GM18907 (cell line): ENCODE measurements around the gene THUMPD1.
"Not testable (repeated sequence)": the region's sequence is repeated elsewhere in the genome, so short reads cannot be mapped to it uniquely, and the experiment has no call there.

Source experiments
- ATAC-seq: cut with Tn5 transposase; IDR thresholded peaks from one replicate; pipeline ENCODE4 v1.9.1; 2021; ENCODE audit warnings: mild to moderate bottlenecking, moderate library complexity; ENCODE audit not compliant: unreplicated experiment

The THUMPD1 gene

DNA sequence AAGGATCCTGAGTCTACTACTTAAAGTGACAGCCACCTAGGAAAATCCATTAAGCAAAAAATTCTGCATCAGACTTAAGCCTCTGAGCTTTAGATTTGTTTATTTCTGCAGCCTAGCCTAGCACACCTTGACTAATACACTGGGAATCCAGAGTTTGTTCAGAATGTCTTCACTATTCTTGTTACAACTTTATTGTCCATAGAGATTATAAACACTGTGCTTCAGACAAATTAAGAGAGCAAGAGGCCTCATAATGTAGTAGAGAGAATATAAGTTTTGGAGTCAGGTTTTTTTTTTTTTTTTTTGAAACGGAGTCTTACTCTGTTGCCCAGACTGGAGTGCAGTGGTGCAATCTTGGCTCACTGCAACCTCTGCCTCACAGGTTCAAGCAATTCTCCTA, 8.9 kb upstream of the THUMPD1 start:
- ATAC-seq: no peak

DNA sequence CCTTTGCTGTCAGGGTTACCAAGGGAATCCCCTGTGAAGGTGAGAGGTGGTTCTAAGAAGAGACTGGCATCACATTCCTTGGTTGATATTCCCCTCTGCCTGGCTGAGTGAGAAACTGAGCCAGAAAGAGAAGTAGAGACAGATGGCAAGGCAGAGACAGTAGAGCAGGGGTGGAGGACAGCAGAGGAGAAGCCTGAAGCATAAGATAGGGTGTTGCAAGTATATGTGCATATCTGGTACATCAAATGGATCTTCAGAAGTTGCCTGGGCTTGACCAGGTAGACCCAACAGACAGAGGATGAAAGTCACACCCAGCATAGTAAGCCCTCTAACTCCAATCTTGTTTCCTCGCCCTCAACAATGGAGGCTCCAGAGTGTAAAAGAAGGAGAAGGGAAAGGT, 7.9 kb upstream of the THUMPD1 start:
- ATAC-seq: no peak

DNA sequence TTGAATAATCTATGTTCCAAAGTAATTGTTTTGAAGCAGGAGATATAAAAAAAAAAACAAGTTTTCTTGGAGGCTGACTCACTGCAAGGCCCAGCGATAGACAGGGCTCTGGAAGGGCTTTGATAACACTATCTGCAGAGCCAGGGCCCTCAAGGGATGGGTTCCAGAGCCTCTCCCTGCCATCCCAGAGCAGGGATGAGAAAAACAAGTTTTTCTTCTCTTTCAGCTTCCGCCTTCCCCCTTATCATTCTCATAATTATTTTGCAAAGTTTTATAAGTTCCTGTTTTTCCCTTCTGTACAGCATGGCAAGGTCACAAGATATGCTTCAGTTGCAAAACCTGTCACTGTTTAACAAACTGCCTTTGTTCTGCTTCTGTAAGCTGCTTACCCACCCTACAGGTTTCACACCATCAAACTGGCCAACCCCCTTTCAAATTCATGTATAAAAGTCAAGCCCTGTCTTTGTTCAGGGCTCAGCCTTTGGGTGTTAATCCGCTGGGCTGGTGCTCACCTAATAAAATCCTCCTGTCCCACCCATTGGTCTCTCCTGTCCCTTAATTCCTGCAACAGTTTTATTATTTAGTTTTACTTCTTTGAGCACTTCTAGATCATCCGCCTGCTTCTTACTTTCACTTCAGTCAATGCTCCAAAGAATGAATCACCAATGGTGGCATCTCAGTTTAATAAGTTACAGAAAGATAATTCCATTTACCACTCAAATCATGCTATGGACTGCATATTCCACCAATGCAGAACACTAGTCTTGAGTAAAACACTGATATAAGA, 5.6 kb upstream of the THUMPD1 start:
- peak; percentile 69 for ATAC-seq

DNA sequence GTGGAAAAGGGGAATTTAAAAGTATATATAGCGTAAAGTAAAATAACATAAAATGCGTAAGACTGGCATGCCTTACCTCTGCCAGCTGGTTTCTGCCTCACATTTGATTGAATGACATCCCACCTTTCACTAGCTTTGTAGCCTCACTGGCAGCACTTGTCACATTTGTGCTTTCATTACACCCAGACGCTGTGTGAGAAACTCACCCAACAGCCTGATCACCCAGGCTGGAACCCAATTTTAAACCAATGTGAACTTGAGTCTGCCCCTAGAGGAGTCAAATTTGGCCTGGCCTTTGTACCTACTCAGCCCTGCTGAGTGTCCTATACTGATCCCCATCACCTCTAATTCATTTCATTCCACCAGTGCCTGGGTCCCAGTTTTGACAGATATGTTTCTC, 4.8 kb upstream of the THUMPD1 start:
- ATAC-seq: no peak

DNA sequence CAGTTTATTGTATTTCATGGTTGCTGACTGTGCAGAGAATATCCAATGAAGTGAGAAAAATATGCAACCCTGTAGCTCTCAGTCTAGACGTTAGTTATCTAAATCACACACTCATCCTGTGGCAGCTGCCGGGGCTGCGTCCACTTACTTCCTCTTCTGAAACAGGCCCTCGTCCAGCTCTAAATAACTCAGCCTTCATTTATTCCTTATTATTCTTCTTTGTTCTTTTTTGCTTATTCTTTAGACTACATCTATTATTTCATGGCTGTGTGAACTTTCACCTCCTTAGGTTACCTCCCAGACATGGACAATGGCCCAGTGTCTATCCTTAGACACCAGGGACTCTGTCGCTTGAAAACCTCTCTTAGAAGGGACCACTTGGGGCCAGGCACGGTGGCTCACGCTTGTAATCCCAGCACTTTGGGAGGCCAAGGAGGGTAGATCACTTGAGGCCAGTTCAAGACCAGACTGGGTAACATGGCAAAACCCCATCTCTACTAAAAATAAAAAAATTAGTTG, 3.4 kb upstream of the THUMPD1 start:
- ATAC-seq: no peak

DNA sequence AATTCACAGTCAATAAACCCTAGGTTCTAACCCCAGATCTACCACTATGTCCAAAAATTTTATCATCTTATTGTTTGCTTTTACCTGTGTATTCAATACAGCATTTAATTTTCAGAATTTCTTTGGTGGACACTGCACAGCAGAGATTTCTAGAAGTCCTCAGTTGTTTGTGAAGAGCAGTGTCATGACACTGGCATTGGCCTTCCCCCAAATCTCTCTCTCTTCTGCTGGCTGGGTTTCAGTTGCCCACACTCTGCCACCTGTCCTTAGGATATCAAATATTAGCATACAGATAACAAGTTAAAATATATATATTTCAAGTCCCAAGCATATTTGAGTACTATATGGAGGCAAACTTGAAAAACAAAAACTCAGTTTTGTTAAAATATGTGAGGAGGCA, 2.0 kb upstream of the THUMPD1 start:
- no peak for ATAC-seq

DNA sequence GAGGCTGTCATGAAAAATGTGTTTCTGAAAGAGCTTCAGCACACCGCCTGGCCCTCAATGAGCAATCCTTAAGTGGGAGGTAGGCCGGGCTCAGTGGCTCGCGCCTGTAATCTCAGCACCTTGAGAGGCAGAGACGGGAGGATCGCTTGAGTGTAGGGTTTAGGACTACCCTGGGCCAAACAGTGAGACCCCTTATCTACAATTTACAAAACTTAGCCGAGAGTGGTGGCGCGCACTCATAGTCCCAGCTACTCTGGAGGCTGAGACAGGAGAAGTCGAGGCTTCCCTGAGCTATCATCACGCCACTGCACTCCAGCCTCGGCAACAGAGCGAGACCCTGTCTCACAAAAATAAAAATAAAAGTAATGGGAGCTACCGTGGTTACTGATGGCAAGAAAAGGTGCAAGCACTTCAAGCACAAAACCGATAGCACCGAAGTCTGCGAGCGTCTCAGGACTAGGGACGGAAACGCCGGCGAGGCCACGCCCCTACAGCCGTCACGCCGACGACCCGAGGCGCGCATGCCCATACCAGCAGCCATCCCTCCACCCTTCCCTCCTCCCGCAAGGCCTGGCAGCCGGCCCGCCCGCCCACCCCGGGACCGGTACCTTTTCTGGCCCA, 607 bp downstream of the THUMPD1 start:
- ATAC-seq: peak; percentile 81

DNA sequence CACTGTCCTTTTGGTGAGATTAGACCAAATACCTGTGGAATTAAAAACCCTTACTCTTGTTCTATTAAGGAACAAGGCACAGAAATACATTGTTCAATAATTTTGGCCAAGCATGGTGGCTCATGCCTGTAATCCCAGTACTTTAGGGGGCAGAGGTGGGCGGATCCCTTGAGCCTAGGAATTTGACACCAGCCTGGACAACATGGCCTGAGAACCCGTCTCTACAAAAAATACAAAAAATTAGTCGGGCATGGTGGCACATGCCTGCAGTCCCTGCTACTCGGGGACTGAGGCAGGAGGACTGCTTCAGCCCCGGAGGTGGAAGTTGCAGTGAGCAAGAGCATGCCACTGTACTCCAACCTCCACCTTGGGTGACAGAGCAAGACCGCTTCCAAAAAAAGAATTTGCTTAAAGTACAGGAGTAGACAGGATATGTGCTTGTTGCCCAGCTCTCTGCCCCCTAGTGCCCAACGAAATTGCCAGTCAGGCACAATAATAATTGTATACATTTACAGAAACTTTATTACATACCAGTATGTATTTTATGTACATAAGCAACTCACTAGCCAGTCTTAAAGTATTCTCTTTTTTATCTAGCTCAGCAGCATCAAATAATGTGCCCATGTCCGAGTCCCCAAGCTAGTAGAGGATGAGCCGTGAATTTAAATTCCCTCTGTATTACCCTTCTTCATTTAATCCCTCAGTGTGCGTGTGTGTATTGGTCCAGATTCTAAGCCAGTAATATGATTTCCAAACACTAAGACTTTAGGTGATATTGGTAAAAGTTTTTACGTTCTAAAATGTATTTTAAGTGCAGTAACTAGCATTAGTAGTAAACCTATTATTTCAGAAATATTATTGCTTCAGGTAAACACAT, 1.4 kb downstream of the THUMPD1 start:
- ATAC-seq: no peak

DNA sequence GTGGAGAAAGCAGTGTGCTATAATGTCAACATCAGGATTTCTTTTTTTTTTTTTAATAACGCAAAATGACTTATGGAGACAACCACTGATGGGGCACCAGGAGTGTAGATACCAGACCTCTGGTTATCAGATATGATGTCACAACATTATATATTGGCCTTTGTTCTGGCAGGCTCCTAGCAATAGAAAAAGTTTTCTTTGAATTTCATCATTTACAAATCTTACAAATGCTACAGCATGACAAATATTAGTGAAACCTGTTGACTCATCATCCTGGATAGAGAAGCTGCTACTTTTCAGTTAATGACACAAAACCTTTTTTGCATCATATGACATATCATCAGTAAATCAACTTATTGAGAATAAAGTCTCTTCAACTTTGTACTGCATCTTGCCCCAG, 6.1 kb downstream of the THUMPD1 start:
- ATAC-seq: no peak

DNA sequence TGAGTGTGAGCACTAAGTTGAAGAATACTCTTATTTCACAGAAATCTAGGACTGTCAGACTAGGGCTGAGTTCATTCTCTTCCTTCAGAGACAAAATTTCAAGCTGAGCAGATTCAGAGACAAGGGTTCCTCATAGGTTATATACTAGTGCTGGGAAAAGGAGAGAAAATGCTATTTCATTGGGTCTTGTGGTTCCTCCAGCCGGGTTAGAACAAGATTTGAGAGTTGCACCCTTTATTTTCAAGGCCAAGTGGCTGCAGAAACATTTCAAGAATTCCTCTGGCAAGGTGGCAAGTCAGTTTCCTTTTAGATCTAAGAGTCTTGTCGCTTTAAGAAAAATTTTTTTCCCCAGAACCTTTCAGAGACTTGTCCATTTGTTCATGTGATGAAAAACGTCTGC, 6.8 kb downstream of the THUMPD1 start:
- ATAC-seq: no peak

DNA sequence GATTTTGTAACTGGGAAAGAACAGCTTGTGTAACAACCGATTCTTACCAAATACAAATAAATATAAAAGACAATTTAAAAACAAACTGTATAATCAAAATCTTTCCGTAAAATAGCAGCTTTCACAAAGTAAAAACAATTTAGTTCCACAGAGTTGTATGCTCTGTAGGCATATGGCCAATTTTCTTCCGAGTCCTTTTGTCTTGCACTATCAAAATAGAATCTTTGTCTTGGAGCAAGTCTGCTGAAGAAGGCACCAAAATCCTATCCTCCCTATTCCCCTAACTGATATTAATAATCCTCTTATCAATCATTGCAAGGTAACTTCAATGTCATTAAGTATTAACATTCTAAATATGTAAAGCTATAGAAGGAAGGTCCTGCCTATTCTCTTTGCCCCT, 7.6 kb downstream of the THUMPD1 start:
- ATAC-seq: no peak

DNA sequence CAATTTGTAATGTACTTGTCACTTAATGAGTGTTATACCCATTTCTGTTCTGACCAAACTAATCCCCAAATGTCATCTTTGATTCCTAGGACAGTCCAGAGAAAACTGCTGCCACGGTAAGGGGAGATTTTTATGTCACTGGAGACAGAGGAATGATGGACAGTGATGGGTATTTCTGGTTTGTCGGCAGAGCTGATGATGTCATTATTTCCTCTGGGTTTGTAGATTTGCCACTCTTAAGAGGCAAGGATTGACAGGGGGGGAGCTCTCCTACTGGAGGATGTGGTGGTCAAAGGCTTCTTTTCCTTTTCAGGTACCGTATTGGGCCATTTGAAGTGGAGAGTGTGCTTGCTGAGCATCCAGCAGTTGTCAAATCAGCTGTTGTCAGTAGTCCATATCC, 12.5 kb downstream of the THUMPD1 start:
- ATAC-seq: no peak

DNA sequence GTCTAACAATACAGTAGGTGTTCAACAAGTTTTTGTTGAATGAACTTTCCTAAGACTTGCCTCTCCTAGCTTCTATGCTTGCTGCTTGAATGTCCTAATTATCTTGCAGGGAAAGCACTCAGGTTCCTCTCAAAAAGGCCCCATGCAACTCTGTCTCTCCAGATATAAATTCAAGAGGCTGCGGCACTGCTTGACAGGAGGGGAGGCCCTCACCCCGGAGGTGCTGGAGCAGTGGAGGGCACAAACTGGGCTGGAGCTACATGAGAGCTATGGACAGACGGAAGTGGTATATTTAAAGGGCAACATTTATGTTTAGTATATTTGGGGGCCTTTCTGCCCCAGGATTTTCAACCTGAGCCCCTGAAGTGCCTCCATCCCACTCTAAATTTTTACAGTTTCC, 14.4 kb downstream of the THUMPD1 start:
- ATAC-seq: no peak

DNA sequence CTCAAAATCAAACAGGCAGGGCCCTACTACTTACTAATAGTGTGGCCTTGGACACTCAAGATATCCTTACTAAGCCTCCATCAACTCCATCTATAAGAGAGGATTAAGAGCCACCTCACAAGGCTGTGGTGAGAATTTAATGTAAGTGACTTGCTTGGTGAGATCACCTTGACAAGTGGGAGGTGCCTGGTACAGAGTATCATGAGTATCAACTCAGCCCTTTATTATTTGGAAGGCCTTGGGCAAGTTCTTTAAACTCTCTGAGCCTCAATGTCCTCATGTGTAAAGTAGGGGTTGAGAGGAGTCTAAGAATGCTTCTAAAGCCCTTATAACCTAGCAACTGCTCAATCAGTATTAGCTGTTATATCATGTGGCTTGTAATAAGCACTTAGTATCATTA, 15.0 kb downstream of the THUMPD1 start:
- no peak for ATAC-seq

DNA sequence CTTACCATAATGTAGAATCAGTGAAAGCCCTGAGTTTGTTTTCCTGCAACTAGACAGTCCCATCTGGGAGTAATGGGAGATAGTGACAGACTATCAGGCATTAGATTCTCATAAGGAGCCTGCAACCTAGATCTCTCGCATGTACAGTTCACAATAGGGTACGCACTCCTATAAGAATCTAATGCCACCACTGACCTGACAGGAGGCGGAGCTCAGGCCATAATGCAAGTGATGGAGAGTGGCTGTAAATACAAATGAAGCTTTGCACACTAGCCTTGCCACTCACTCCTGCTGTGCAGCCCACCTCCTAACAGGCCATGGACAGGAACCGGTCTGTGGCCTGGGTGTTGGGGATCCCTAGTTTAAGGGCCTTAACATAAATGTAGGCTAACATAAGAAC, 21.4 kb downstream of the THUMPD1 start:
- ATAC-seq: no peak

DNA sequence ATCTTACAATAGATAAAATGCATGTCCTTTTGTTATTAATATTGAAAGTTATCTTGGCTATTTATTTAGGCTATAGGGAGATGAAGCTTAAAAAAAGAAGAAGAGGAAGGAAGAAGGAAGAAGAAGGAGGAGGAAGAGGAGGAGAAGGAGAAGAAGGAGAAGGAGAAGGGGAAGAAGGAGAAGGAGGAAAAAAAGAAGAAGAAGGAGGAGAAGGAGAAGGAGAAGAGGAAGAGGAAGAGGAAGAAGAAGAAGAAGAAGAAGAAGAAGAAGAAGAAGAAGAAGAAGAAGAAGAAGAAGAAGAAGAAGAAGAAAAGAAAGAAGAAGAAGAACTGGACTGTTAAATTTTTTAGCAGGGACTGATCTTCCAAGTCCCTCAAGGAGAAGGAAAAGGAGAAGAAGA, 23.9 kb downstream of the THUMPD1 start:
- not testable (repeated sequence) for ATAC-seq

DNA sequence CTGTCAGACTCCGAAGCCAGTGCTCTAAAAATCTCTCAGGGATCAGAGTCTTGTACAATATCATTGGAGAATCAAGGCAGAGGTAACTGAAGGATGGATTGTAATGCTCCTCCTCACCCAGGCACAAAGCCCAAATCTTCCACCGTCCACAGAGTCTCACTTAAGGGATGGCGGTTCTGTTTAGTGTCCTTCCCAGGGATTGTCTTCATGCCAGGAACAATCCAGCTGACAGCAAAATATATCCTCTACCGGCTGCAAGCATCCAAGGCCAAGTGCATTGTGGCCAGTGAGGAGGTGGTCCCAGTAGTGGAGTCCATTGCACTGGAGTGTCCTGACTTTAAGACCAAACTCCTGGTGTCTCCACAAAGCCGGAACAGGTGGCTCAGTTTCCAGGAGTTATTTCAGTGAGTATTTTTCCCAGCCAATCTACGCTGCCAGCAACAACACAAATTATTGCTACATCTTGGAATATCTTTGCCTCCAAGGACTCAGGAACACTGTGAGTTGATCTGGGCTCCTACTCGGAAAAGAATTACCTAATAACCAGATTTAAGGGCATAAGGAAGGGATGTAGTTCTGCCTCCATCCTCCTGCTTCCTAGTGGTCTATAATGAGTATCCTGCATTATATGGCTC, 30.2 kb downstream of the THUMPD1 start:
- ATAC-seq: no peak

DNA sequence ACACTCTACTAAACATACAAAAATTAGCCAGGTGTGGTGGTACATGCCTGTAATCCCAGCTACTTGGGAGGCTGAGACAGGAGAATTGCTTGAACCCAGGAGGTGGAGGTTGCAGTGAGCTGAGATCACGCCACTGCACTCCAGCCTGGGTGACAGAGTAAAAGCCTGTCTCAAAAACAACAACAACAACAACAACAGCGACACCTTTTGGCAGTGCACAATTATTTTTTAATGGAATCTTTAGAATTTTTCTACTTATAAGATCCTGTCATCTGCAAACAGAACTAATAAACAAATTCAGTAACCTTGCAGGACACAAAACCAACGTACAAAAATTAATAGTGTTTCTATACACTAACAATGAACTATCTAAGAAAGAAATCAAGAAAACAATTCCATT, 33.5 kb downstream of the THUMPD1 start:
- ATAC-seq: not testable (repeated sequence)

DNA sequence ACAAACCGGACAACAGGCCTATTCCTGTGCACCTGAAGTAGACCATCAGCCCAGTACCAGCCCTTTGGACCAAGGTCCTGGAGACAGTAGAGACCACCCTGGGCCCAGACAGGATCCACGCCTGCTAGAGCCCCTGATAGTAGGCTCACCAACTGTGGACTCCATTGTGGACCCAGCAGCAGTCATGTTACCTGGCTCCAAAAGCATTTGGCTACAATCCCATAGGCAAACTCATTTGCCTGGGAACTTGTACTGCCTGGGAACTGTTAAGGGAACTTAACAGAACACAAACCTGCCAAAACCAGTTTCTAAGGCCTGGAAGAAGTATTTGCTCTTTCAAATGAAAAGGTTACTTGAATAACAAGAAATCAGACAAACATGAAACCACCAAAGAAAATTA, 34.2 kb downstream of the THUMPD1 start:
- no peak for ATAC-seq

DNA sequence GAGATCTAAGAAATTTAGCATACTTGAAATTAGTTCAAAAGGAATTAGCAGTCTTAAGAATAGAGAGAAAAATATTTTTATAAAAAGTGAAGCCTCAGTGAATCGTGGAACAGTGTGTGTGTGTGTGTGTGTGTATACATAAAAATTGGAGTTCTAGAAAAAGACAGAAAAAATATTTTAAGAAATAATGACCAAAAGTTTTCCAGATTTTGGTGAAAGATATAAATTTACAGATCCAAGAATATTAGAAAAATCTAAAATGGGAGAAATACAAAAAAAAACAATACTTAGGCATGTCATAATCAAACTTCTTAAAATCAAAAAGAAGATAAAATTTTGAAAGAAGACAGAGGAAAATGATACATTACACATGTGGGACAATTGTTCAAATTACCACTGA, 35.6 kb downstream of the THUMPD1 start:
- ATAC-seq: not testable (repeated sequence)

DNA sequence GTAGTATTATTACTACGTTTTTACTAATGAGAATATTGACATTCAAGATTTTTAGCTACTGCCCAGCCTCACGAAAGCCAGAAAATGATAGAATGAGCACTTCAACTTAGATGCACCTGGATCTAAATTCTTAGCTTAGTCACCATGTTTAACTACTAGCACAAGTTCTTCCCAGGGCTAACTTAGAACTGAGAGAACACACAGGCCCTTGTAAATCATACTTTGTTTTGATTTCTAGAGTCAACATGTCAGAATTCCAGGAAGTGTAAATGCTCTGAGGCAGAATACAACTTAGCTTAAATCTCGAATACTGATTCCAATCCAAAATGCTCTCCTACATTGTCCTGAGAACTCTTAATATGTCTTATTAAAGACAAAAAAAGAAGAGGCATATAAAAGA, 37.3 kb downstream of the THUMPD1 start:
- ATAC-seq: no peak
